BJ (cell line): ENCODE results near the gene PTK7. TPM values are rescaled to one million over a fixed set of nuclear protein-coding genes. Genes with fewer than 3 reads are reported as not detected.

ENCODE experiments used
- CTCF ChIA-PET: fragments of 350-600 bp; formaldehyde crosslinking; extraction: SDS; loops from one replicate; lab custom pipeline; 2021; ENCODE audit warnings: antibody characterized with exemption, inconsistent platforms; lab: Yijun Ruan, JAX
- POLR2A ChIA-PET: fragments of 300-600 bp; sonication (Branson Sonifier 250); formaldehyde crosslinking; extraction: SDS; loops from one replicate; lab custom pipeline; 2021; ENCODE audit warnings: antibody characterized with exemption; lab: Charles Lee
- DNase-seq: peaks from one replicate; pipeline ENCODE4 v3.0.0-alpha.2; 2011; ENCODE audit warnings: low read depth
- H3K27me3 ChIP-seq: 2 replicates; pipeline ENCODE4 v1.6.0; 2011; ENCODE audit warnings: low read length; ENCODE audit not compliant: control insufficient read depth, insufficient read depth
- H3K36me3 ChIP-seq: 2 replicates; pipeline ENCODE4 v1.5.1; 2011; ENCODE audit warnings: low read length; ENCODE audit not compliant: control insufficient read depth, insufficient read depth
- H3K4me3 ChIP-seq: 2 replicates; pipeline ENCODE4 v1.5.1; 2011; ENCODE audit warnings: low read depth, mild to moderate bottlenecking, control low read depth, low read length
- CTCF ChIP-seq: IDR thresholded peaks from 2 replicates; pipeline ENCODE4 v1.5.1; 2011; ENCODE audit warnings: low read depth, mild to moderate bottlenecking, control low read depth, inconsistent platforms, low read length, moderate library complexity; ENCODE audit not compliant: insufficient read depth
- polyA plus RNA-seq: library from polyadenylated mRNA; depleted of rRNA; stranded (reverse); fragments of >200 nt; gene quantifications from 2 replicates; pipeline ENCODE4 v1.2.3, GENCODE V29; 2011

Gene PTK7
- polyA plus RNA-seq, 1 experiment = 362 TPM

- ChIA-PET POLR2A (no interaction called here), CTCF (interaction anchor here (0.7 to 1.7 kb wide), 2 partner anchors 13 to 29 kb away, joined by 3 to 4 read pairs; no protein-coding TSS in a partner anchor)
- DNase-seq = no peak
- TF ChIP-seq CTCF = no peak
- Histone ChIP-seq H3K4me3 (no peak overlapping the region), H3K27me3 (no peaks in the 10 kb centered on the region), H3K36me3 (peaks cover 23% of the 10 kb centered on the region)
These were observed 124.4 kb downstream of the PTK7 start for GRCh38 chr6:43200541-43200940.

GRCh38 chr6:43202451-43202850 is 126.3 kb downstream of the PTK7 start:
- TF ChIP-seq CTCF = no peak
- Histone ChIP-seq H3K36me3 (peaks cover 21% of the 10 kb centered on the region), H3K4me3 (no peak overlapping the region), H3K27me3 (no peaks in the 10 kb centered on the region)
- CTCF ChIA-PET = interaction anchor here (1.2 to 1.4 kb wide), 2 partner anchors 11 to 13 kb away, joined by 3 read pairs; no protein-coding TSS in a partner anchor
- POLR2A ChIA-PET = no interaction called here
- DNase-seq = no peak

GRCh38 chr6:43203029-43203717 is 127.1 kb downstream of the PTK7 start:
- TF ChIP-seq CTCF = no peak
- no peaks in the 10 kb centered on the region for H3K27me3 ChIP-seq
- peaks cover 21% of the 10 kb centered on the region for H3K36me3 ChIP-seq
- POLR2A ChIA-PET = no interaction called here
- CTCF ChIA-PET = interaction anchor here (1.2 to 1.4 kb wide), 3 partner anchors 12 to 26 kb away, joined by 3 to 4 read pairs (median 3); partner anchors contain the start of gene DNPH1
- DNase-seq = no peak
- H3K4me3 ChIP-seq = no peak overlapping the region

- TF ChIP-seq CTCF = no peak
- Histone ChIP-seq H3K4me3 (no peak overlapping the region), H3K36me3 (peaks cover 20% of the 10 kb centered on the region), H3K27me3 (no peaks in the 10 kb centered on the region)
- ChIA-PET POLR2A (no interaction called here), CTCF (interaction anchor here (1.2 to 1.4 kb wide), 3 partner anchors 12 to 26 kb away, joined by 3 to 4 read pairs (median 3); partner anchors contain the start of gene DNPH1)
- no peak for DNase-seq
These were observed 127.6 kb downstream of the PTK7 start for GRCh38 chr6:43203718-43204095.

- no peak overlapping the region for H3K4me3 ChIP-seq
- TF ChIP-seq CTCF = no peak
- ChIA-PET CTCF (interaction anchor here (1.4 kb wide), 1 partner anchor 25 kb away, joined by 4 read pairs; the partner anchor contains the start of gene DNPH1), POLR2A (no interaction called here)
- H3K36me3 ChIP-seq = peaks cover 20% of the 10 kb centered on the region
- no peaks in the 10 kb centered on the region for H3K27me3 ChIP-seq
- no peak for DNase-seq
These were observed 128.4 kb downstream of the PTK7 start for GRCh38 chr6:43204271-43205105.
